HG03039 (cell line): ENCODE results near the gene DNAJB11.
"Not testable (repeated sequence)": the region's sequence is repeated elsewhere in the genome, so short reads cannot be mapped to it uniquely, and the experiment has no call there.

Source experiments
- ATAC-seq: cut with Tn5 transposase; IDR thresholded peaks from one replicate; pipeline ENCODE4 v1.9.1; 2021; ENCODE audit warnings: mild to moderate bottlenecking, moderate library complexity; ENCODE audit not compliant: unreplicated experiment

Gene DNAJB11

DNA sequence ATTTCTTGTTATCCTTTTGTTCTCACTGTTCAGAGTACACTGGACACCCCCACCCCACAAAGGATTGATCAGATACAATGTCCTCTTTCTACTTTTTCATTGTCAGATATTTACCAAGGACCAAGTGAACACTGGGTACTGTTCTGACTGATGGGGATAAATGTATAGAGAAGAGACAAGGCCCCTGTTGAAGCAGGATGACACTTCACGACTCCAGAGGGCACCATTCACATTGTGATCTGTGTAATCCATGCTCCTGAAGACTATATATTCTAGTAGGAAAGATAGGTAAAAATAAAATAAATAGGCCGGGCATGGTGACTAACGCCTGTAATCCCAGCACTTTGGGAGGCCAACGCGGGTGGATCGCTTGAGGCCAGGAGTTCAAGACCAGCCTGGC, 19.1 kb upstream of the DNAJB11 start:
- no peak for ATAC-seq

DNA sequence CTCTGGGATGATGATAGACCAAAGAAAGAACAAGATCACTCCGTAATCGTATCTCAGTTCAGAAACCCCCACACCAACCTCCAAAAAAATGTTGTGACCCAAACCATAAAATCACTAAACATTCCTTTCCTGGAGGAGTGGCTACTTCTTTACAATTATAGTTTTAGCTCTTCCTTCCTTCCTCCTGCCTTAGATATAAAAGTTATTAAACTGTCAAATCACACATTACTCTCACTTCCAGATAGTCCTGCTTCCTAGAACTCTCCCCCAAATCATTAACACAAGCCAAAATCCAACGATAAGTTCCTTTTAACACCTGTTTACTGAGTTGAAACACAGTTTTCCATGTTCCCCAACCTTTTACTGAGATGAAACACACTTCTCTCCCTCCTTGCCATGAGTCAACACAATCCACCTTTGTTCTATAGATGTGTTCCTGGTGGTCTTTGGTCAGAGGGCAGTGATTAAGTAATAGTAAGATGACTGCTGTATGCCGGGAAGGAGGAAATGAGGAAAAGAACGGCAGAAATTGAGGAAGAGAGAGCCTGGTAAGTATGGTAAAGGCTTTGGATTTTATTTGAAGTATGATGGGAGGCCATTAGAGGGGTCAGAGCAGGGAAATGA, 18.0 kb upstream of the DNAJB11 start:
- no peak for ATAC-seq

DNA sequence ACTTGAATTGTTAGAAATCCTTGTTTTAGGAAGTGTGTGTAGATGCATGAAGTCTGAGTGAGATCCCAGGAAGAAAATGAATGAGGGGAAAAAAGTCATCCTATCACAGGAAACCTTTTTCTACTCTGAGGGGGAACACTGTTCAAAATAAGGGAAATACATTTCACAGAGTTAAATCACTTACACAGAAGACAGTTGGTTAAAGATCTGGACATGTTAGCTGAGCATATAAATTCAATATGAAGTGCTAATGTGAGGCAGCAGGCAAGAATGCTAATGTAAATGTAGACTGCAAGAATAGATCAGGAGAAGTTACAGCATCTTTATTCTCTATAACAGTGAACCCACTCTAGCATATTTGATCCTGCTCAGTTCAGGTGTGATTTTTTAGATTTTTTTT, 5.9 kb upstream of the DNAJB11 start:
- ATAC-seq = no peak

DNA sequence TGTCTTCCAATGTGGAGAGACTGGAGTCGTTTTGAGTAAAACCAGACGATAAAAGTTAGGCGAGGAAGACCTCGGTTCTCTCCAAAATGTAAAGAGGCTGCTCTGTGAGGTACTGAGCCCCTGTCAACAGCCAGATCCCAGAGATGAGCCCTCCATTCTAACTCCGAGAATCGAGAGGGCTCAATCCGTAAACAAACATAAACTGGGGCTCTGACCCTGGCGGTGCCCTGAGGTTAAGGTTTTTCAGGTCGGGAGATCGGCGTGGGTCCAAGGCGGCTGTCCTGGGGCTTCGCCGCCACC, 3.8 kb upstream of the DNAJB11 start:
- no peak for ATAC-seq

DNA sequence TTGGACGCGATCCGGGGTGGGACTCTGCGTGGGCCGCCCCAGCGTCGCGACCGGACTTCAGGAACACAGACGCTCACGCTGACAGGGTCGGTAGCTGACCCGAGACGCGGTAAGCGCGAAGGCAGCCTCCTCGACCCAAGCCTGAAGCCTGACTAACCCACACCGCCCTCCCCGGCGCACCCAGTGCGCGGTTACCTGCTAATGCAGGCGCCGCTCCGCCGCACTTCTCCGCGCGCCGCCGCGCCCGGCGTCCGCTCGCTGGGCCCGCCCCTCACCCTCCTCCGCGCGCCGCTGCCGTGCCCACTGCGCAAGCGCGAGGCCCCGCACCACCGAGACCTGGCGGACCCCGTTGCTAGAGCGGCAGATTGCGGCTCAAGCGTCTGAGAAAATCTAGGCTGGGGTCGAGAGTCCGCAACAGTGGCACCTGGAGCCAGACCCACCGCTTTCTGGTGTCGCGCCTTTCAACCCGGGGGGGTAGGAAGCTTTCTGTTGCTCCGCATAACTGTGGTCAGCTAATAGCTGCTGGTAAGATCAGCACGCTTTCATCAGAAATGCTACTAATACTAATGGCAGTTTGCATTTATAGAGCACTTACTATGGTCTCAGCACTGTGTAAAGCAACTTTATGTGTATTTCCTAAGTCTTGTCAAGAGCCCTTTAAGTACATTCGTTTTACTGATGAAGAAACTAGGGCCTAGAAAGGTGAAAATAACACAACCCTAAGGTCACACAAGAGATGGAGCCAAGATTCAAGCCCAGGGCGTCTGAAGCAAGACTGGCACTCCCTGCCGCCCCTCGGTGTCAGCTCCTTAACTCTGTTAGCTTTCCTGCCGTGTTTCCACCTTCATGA, 3.2 kb upstream of the DNAJB11 start, which contains the start of gene TBCCD1:
TBCCD1 (minus strand) TSS at position 268 of the 850 bp plus-strand sequence. CDS start 3,010 bp downstream, outside the sequence.
- peak; percentile 41 for ATAC-seq

DNA sequence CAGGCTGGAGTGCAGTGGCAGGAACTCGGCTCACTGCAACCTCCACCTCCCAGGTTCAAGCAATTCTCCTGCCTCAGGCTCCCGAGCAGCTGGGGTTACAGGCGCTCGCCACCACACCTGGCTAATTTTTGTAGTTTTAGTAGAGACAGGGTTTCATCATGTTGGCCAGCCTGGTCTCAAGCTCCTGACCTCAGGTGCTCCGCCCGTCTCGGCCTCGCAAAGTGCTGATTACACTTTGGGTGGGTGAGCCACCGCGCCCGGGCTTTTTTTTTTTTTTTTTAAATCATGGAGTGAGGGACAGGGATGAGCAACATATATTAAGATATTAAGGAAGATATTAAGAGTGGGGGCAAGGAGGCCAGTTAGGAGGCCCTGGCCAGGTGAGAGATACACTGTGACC, 1.2 kb upstream of the DNAJB11 start:
- not testable (repeated sequence) for ATAC-seq

DNA sequence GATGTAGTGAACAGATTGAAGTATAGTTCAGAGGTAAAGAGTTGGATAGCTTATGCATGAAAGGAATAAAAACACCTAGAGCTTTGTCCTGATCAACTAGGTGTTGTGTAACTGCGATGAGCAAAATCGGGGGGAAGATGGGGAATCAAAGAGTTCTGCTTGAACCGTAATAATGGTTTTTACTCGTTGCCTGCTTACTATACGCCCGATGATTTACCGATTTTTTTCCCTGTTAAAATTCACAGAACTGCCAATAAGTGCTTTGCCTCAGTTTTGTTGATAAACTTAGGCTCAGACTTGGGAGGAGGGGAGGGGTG, 783 bp upstream of the DNAJB11 start:
- no peak for ATAC-seq

DNA sequence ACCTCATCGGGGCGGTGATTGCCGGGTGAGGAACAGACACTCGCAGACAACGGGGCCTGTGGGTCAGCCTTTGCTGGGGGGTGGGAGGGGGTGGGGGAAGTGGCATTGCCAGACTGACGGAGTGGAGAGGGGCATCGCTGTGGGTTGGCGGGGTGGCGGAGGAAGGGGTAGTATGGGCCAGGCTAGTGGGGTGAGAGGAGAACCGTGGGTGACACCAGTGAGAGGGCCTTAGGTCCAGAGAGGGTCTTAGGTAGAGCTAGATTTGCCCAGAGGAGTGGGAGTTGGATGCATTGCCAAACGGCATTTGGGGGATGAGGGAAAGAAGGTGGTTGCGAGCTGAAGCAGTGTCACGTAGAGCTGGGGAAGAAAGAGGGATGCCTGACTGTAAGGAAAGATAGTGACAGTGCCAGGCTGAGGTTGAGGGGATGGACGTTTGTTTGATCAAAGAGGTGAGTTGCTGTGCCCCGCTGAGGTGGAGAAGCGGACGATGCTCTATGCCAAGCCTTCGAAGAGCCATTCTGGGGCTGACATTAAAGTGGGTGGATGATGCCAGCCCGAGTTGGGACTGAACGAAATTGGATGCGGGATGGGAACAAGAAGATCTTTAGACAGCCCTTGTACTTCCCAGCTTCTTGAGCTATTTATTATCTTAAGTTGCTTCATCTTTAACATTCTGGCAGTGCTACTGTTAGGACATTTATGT, 572 bp downstream of the DNAJB11 start:
- no peak for ATAC-seq

DNA sequence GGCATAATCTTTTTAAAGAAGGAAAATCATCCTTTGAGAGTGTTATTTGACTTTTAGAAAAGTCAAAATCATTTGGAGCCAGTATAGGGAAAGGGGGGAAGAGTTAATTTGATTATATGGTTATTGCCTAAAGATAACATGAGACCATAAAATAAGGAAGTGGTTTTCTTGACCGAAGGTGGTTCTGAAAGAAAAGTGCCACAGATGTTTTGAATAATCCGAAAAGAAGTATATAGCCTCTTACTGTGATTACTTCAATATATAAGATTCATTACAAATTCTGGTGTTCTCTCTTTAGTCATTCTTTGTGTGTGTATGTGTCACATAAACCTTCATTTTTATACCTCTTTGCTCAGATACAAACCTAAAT, 1.1 kb downstream of the DNAJB11 start:
- ATAC-seq = no peak

DNA sequence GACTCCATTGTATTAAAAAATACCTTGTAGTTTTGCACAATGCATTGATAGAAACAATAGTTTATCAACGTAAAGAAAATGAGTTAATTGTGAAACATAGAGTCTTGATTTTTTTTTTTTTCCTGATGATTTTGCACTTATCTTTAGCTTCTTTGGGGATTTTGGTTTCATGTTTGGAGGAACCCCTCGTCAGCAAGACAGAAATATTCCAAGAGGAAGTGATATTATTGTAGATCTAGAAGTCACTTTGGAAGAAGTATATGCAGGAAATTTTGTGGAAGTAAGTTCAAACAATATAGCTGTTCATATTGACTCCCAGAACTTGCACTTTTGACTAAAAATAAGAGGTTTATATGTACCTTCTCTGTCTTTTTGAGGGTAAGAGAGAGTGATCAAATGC, 7.0 kb downstream of the DNAJB11 start:
- no peak for ATAC-seq

DNA sequence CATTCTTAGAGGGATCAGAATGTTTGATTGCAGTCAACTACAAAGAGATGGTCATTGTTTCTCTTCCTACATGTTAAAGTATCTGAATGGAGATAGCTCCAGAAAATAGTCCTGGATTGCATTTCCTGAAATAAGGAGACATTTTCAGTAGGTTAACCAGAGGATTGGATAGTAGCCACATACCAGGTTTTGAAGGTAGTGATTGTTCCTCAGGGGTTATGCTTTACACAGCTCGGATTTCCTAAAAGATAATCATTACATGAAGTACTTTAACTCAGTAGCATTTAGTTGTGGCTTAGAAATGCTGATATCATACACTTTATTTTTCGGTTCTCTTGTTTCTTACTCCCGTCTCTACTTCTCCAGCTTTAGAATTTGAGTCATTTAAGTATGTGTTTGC, 10.3 kb downstream of the DNAJB11 start:
- ATAC-seq = no peak

DNA sequence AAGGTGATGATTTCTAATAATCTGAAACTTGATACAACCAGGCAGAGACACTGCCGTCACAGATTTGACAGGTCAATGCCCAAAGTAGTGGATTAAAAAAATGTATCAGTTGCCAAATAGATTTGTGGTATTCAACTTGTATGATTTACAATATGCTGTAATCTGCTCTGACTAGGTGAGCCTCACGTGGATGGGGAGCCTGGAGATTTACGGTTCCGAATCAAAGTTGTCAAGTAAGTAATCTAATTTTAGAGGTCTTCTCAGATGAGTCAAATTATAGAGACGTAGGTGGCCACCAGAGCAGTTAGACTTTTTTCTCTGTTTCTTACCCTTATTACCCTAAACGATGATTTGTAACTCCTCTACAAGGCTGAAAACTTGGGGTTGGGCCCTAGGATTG, 12.0 kb downstream of the DNAJB11 start:
- no peak for ATAC-seq

DNA sequence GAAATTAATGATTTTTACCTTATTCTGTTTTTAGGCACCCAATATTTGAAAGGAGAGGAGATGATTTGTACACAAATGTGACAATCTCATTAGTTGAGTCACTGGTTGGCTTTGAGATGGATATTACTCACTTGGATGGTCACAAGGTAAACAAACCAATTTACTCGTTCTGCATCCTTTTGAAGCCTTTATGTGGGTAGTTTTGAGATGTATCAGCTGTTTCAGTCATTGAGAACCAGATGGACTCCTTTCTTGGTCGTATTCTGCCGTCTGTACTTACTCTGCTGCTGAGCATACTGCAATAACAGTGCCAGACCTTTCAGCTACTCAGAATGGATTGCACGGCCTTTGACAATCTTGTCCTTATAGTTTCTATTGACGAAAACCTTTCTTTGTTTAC, 13.3 kb downstream of the DNAJB11 start:
- no peak for ATAC-seq

DNA sequence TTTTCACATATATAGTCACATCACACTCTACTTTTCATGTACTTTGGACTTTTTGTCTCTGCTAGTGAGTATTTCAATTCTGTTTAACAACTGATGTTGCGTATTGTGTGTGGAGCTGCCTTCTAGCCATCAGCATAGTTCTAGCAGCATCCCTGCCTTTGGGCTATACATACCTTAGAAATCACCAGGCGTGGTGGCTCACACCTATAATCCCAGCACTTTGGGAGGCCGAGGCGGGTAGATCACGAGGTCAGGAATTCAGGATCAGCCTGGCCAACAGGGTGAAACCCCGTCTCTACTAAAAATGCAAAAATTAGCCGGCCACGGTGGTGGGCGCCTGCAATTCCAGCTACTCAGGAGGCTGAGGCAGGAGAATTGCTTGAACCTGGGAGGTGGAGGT, 15.7 kb downstream of the DNAJB11 start:
- ATAC-seq = not testable (repeated sequence)

DNA sequence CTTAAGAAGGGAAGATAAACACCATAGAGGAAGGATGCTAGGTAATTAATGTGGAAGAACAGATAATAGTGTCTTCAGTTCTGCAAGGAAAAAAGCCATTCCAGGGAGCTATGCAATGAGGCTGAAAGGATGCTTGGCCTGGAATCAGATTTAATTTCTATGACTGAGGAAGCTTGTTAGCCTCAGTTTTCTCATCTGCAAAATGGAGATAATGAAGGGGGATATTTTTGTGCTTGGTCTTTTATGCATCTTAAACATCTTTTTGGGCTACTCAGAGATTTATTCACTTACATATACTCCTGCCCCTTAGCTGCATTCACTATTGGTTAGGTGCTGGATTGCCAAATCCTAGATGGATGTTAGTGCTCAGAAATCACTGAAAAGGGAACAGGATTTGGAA, 16.7 kb downstream of the DNAJB11 start:
- no peak for ATAC-seq

DNA sequence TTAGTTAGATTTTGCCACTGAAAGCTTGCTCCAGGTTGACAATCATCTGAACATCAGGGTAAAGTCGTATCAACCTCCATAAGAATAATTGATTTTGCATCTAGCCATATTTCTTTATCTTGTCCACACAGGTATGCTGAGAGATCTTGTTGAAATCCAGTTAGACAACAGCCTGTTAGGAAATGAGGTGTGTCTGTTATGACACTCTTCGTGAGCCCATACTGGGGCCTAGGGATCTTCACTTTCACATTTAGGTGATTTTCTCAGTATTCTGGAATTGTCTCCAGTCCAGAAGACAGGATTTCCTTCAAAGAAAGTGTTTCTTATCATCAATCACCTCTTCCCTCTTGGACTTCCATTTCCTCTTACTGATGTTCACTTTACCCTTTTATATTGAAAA, 18.1 kb downstream of the DNAJB11 start:
- ATAC-seq = no peak

DNA sequence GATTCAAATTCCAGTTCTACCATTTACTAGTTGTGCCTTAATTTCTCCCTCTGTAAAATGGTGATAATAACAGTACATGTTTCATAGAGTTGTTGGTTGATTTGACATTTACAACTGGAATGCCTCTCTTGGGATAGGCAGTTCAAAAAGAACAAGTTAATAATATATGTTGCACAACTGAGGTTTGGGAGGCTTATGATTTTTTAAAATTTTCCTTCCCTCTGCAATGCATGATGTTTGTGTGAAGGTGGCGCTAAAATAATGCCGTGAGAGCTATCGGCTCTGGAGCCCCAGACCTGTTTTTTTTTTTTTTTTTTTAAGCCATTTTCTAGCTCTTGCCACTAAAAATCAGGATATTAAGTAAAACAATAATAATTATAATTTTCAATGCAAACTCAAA, 18.6 kb downstream of the DNAJB11 start:
- ATAC-seq = no peak

DNA sequence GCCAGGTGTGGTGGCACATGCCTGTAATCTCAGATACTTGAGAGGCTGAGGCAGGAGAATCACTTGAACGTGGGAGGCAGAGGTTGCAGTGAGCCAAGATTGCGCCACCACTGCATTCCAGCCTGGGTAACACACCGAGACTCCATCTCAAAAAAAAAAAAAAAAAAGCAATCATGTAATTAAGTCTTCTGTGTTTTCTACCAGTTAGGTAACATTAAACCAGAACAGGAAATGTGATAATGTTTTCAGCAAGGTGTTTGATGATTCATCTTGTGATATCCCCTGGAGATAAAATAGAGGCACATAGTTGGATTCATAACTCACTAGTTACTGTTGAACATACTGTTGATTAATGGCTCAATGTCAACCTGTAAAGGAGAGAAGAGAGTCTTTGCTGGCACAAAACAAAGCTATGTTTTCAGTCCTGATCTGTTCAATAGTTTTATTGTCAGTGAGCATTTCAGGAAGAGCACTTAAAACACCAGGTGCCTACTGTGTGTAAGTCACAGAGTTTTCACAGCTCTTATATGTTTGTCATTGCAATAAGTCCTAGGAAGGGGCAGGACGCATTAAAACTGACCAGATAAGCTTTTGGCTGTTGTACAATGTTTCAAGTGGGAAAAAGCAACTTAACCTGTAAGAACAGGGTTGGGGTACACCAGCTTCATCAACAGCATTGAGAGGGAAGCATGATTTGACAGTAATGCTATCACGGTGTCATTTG, 19.5 kb downstream of the DNAJB11 start:
- no peak for ATAC-seq

DNA sequence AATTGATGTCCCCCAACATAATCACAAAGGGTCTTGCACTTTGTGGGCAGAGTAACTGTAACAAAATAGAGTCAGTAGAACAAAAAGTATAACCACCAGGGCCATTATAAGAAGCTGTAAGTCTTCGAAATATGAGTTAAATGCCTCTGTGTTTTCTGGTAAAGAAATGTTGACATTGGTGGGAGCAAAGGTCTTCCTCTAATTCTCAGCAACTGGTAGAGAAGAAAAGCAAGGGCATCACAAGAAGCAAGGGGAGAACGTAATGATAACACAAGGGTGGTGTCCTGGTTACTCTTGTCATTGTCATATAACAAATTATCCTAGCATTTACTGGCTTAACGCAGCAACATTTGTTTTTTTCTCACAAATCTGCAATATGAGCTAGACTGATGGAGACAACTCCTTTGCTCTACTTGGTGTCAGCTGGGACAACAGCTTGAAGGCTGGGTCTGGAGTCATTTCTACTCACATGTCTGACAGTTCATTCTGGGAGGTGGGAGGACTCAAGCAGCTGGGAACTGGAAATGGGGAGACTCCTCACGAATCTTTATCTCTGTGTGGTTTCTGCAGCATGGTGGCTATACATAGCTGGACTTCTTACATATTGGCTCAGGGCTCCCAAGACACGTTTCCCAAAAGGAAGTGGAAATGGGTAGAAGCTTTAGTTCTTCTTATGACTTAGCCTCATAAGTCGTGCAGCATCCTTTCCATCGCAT, 20.2 kb downstream of the DNAJB11 start:
- ATAC-seq = no peak

DNA sequence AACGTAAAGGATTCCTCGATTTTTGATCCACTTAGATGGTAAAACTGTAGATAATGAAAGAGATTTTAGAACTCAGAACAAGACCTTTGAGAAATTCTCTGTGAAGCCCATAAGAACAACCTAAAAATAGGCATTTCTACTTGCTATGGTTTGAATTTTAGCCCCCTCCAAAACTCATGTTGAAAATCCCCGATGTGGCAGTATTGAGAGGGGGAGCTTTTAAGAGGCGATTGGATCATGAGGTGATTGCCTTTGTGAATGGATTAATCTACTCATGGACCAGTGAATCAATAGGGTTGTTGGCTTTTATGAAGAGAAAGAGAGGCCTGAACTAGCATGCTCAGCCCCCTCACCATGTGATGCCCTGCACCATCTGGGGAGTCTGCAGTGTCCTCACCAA, 22.2 kb downstream of the DNAJB11 start:
- no peak for ATAC-seq

DNA sequence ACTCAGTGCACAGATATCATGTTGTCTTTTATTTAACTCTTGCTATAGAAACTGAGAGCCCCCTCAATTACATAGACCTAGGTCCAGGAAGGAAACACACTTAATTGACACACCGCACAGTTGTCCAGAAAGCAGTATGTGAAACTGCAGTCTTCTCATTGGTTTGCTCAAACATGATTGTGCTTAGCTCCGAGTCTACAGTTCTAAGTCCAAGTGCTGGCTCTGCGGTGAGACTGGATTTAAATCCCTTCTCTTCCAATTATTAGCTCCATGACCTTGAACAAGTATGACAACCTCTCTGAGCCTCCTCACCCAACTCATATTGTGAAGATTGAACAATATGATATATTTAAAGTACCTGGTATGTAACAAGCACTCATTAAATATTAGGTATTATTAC, 23.3 kb downstream of the DNAJB11 start:
- ATAC-seq = no peak
